DMS79 treated with DMSO at 0.1 percent for 48 hours (cell line): ENCODE results near the gene DPH3.
A peak's percentile ranks its signal among the peaks of the same experiment; 100 is the strongest.

Experiments
- DNase-seq: peaks from one replicate; lab custom pipeline; 2025; lab: John Stamatoyannopoulos, UW

DPH3 gene

DNA sequence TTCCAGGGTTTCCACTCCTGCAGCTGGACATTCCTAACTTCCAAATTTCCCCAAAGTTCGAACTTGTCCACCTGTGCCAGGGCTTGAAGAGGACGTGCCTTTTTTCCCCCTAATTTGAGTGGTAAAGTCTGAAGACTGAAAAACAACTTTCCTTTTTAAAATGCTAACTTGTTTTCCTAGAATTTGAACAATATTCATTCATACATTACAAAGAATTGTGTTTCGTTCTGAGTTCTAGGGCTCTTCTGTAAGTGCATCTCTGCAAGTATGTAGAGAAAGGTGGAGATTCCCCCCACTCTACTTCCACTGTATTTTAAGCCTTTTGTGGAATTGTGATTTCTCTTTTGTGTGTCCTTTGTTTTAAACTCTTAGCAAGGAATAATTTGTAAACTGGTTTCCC, 9.4 kb downstream of the DPH3 start:
- no peak for DNase-seq

DNA sequence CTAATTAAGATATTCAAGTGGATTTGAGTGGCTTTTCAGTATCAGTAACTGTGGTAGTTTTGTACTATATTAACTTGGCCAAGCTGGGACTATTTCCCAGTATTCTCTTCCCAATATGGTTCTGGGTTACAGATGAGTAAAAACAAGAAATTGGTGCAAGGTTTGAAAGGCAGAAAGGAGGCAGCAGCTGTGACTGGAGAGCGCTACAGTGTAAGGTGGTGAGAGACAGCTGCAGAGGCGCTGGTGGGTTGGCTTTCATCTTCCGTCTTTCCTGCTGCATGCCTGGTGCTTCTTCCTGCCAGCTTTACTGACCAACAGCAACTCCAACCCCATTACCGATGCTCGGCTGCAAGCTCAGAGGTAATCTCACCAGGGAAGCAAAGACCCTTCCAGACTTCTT, 9.8 kb downstream of the DPH3 start:
- DNase-seq = no peak

DNA sequence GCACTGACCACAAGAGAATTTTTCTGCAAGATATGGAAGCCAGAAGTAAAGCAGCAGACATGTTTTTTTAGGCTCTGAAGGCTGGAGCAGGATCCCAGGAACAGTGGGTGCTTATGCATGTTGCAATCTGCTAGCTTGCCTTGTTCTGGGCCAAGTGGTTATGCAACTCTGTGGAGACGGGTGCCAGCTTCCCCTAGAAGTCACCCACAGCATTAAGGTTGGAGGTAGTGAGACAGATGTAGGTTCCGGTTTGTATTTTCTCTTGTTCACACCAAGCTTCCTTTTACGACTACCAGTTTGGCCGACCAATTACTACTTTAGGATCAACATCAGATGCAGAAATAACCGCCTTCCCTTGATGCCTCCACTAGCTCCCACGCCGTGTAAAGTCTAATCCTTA, 11.1 kb downstream of the DPH3 start:
- DNase-seq = no peak

DNA sequence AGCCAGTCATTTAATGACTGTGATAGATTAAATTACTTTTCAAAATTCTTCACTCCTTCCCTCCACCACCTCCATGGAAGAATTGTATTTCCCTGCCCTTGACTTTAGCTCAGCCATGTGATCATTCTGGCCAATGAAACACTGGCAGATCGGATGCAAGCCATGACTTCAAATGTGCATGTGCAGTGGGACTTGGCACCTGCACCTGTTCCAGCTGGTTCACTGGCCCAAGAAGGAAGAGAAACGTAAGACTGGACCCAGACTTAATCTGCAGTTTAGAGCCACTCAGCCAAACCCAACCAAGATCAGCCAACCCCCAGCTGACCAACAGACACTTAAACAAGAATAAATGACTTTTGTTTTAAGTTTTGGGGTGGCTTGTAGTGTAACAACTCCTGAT, 11.8 kb downstream of the DPH3 start:
- DNase-seq = no peak

DNA sequence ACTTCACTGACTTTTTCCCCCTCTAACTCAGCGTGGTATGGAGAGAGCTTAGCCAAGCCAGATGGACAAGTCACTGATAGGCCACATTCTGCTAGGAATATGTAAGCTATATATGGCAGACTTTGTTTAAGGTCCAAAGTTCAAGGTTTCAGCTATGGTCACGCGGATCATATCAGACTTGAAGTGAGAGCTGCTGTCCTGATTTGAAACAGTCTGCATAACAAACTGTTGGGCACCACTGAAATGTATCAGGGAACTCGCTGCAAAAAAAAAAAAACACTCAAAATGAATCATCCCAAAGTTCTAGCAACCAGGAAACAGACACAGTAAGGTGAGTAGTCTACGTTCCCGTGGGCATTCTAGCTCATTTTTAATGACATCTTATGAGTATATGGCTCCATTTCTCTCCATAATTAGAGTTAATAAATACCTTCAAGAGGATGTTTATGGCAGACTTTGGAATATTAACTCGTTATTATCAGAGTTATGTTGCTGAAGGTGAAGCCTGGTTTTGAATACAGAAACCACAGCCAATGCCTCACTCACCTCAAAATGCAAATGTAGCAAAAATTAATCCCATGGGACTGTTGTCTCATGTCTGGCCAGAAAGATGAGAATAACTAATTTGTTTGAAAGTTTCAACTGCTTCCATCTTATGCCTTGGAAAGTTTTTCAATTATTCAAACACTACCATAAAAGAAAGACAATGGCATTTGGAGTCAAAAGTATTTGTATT, 12.3 kb downstream of the DPH3 start:
- no peak for DNase-seq

DNA sequence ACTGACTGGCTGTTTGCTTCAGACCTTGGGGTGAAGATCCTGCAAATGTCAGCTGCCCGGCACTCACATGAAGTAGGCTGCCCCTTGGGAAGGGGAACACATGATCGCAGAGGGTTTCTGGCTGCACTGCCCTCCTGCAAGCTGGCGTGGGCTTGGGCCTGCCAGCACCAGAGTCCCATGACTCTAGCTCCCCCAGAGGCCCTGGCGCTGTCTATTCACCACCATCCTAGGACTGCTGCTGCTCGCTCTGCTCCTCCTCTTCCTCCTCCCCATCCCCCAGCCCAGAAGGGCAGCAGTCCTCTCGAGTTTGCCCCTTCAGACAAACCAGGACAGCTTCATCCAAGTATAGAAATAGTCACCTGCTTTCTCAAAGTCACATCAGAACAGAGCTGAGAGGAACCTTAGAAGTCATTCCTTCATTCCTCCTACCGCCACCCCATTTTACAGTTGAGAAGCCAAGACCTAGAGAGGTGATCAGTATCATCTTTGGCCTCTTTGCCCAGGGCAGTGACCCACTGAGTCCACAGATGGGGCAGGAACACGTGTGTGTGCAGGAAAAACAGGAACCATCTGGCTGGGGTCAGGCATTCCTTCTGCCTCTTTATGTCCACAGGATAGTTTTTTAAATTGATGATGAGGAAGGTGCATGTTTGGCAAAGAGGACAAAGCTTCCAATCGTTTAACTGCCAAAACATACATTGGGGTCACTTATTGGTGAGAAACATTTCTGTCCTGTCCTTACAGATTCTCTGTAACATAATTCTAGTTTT, 13.2 kb downstream of the DPH3 start:
- DNase-seq = no peak

DNA sequence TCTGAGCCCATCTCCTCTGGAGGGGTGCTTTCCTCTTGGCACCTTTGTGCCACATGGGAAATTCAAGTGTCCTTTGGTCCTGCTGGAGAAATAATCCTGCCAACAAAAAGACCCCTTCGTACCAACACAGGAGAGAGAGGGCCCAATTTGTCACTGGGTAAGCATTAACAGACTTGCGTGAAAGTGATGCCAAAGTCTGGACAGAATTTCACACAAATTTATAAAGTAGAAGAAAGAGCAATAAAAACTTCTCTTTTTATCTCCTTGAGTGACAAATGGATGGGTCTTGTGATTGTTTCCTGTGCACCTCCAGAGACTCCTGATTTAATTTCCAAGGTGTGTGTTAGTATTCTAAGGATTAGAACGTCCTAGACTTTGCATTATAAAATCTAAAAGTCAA, 14.9 kb downstream of the DPH3 start:
- DNase-seq = no peak

DNA sequence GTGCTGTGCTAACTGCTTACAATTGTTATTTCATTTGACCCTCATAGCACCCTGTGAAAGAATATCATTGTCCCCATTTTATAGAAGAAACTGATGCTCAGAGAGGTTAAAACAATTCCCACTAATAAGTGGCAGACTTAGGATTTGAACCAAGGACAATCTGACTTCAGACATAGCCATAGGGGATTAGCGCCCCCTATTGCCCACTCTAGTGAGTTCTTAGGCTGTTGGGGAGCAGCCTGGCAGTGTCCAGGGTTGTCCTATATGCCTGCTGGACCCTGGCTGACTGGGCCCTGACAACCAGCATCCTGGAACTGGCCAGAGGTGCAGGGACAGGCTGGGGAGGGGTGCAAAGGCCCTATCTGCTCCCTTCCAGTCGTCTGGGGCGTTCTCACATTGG, 15.4 kb downstream of the DPH3 start:
- no peak for DNase-seq

DNA sequence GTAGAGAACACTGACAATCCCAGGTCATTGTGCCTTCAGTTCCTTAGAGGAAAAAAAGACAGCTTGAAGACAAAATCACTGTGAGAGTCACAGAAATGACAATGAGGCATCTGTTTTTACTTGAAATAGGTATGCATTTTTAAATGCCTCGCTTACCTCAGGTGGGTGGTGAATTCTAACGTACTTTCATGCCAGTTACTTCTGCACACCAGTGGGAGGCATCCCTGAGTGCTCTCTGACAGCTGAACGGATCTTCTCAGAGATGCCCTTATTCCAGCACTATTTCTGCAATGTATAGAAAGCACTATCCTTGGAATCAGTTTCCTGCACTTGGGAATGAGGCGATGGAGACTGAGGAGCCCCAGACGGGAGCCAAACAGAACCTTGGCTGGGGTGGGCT, 16.2 kb downstream of the DPH3 start:
- no peak for DNase-seq

DNA sequence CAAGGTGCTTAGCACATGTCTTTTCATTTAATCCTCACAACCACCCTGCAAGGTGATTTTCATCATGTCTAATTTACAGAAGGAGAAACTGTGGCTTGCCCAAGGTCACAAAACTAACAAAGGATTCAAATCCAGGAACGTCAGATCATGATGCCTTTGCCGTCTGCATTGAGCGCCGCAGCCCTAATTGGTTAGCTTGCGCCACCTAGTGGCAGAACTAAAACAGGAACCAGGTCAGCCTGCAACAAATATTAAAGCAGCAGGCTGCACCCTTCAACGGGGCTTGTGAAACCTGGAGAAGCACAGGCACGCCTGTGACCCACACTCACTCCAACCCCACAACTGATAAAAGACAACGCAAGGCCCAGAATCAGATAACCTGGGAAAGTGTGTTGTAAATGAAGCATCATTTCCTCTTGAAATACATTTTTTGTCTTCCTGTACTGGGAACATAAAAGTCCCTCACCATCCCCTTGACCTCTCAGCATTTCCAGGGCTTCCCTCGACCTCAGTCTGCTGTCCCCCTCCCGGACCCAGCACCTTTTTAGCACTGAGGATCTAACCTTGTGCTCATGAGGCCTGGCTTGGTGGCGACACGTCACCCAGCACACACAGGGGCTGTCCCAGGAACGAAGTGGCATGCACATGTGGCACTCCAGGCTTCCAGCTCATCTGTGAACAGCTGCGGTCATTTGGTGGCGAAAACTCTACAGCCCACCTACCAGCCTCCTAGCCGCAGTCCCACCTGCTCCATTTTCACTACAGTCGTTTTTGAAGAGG, 17.3 kb downstream of the DPH3 start:
- peak; percentile 37 for DNase-seq

DNA sequence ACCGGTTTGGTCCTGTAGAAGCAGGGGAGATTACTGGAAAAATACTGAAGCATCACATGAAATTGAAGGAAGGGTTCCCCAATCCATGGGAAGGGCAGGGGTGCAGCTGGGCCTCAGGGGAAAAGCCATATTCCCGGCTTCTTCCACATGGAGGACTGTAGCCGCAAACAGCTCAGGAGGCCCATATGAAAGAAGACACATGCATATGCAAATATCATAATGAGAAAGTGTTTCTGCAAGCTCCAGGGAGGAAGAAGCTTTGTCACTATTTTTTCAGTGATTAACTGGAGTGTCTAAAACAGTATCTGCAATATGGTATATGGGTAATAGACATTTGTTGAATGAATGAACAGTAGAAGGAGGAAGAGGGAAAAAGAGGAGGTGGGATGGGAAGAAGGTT, 19.1 kb downstream of the DPH3 start:
- no peak for DNase-seq

DNA sequence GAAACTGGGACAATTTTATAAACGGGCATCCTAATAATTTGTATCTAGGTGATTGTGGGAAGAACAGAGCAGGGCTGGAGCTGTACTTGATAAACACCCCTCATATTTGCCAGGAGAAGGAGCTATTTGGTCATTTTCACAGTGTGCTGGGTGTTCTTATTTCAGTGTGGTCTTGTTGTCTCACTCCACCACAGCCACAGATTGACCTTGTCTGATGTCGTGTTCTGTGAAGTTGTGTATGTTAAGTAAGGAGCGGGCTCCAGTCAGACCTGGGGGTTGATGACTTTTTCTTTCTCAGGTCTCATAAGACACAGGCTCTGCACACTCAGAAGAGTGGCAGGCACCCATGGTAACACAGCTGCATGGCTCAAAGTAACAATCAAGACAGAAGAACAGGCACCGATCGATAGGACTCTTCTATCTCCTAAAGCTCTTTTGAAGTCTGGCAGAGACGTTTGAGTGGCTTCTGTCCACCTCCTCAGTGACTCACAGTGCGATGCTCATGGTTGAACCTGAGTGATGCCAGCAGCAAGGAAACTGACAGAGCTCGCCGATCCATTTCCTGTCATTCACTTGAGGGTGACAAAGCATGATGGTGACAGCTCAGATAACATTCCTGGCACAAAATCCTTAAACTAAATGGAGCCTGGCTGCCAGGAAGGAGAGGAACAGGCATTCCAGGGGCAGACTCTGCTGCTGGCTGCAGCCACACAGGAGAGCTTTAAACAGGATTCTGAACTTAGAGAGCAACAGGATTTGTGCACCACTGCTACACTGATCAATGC, 20.8 kb downstream of the DPH3 start:
- no peak for DNase-seq

DNA sequence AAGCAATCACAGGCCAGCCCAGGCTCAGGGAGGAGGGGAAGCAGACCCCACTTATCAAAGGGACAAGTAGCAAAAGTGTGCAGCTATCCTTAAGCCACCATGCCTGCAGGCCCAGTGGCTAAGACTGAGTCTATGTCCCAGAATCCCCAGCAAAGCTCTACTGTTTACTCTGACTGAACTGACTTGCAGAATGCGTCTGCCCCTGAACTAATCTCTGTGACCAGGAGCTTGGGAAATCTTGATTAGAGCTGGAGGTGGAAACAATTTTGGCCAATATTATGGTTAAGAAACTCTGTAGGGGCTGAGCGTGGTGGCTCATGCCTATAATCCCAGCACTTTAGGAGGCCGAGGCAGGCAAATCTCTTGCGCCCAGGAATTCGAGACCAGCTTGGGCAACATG, 22.6 kb downstream of the DPH3 start:
- no peak for DNase-seq

DNA sequence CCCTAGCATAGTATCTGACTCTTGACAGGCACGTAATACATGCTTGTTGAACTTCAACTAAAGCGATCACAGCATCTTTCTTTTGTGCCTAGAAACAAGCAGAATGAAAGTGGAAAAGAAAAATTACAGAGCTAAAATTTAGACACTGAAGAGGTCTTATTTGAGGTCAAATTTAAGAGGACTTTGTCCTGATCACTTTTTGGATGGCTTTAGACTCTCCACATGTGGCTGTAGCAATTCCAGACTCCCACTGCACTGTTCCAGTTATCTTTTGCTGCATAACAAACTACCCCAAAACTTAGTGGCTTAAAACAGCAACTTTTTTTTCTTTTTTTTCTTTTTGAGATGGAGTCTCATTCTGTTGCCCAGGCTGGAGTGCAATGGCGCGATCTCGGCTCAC, 23.5 kb downstream of the DPH3 start:
- DNase-seq = no peak

DNA sequence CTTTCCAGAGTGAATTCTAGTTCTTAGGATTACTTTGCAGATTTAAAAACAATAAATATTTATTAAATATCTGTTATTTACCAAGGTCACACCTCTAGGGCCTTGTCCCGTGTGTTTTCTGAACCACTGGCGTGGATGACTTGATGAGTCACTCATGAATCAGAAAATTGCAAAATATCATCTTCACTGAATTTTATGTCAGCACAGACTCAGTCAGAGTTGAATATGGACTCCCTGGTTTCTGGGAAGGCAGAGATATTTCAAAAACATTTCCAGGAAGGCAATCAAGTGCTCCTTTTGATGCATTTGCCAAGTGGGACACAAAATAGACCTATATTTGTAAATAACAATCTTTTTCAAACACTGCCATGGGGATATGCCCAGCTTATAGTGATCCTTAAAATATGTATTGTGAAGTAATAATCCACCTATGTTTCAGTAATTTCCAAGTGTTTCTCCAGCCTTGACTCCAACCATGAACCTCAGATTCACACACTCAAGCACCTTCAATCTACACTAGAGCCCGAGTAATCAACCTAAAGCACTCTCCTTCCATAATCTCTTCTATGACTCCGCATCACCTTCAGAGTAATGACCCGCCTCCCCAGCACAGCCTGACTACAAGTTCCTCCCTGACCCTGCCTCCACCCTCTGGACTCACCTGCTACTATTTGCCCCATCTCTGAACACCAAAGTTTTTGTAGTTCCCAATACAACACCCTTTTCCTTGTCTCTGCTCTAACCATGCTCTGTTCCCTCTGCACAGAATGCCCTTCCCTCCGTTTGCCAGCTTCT, 24.3 kb downstream of the DPH3 start:
- no peak for DNase-seq

DNA sequence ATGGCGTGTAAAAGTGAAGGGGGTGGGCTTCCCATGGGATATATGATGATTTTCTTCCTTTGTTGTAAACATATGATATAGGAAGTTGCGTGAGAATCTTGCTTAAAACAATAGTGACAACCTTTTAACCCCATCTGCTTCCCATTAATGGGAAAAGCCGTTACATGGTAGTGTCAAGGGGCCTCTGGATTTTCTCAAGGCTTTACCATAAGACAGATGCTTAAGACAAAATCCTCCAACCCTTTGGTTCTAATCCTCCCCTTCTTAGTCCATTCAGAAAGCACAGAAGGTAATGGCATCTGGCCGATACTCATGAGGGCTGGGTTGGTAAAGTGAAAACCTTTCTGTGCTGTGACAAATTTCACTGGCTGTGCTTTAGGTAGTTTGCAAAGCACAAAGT, 25.0 kb downstream of the DPH3 start:
- DNase-seq = no peak

DNA sequence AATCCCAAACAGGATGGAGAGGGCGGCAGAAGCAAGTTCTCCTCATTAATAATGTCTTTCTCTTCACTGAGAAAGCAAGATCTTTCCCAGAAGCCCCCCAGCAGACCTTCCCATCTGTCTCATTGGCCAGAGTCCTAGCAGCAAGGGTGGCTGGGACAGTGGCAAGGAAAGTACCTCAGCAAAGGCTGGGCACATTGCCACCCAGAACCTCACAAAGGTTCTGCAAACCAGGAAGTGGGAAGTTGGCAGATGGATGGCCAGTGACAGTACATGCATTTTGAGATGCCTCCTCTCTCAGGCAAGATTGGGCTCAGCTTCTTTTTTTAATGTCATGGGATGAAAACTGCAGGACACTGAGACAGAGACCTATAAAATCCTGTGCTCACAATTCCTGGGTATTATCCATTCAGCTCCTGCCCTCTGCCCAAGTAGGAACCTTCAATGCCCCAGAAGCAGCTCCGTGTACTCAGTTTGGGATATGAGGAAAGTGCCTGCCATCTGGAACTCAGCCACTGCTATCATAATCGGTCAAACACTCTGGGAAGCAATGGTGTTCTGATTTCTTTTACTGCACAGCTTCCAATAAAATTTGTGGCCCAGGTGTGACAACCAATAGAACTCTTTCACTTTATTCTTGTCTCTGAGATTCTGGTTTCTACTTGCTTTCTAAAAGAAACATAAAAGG, 25.5 kb downstream of the DPH3 start:
- DNase-seq = no peak

DNA sequence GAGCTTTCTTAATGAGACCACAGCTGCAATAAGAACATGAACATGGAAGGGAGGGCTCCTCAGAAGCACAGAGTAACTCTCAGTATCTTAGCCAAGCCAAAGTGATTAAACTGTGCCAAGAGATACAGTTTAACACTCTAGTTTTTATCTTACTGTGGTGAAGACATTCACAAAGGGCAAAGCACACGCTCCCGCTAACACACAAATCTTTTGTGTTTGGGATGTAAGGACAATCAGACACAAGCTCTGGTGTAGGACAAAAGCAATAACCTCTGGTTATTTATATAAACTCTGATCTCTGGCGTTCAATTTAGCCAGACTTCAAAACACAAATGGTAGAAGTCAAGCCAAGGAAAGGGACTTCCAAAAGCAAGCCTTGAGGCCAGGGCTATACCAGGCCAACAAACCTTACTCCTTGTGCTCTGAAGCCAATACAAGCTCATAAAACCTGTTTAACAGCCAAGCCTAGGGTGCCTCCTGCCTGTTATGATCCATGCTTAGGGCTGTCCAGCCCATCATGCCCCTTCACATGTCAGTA, 27.8 kb downstream of the DPH3 start:
- no peak for DNase-seq

DNA sequence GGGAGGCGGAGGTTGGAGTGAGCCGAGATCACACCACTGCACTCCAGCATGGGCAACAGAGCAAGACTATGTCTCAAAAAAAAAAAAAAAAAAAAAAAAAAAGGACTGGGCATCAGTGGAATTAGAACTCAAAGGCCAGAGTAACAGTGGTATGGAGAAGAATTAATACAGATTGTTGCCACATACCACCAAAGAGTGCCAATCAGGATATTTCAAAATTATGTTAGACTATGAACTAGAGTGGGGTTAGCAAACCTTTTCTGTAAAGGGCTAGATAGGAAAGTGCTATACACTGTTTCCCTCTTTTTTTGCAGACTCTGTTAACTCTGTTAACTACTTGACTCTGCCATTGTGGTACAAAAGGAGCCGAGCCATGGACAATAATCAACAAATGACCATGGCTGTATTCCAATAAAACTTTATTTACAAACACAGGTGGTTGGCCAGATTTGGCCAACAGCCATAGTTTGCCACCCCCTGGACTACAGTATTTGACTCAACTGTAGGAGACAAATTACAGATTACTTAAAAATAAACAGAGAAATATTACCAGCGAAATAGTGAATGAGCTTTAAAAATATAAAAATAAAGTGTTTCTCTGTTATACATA, 28.6 kb downstream of the DPH3 start:
- no peak for DNase-seq

DNA sequence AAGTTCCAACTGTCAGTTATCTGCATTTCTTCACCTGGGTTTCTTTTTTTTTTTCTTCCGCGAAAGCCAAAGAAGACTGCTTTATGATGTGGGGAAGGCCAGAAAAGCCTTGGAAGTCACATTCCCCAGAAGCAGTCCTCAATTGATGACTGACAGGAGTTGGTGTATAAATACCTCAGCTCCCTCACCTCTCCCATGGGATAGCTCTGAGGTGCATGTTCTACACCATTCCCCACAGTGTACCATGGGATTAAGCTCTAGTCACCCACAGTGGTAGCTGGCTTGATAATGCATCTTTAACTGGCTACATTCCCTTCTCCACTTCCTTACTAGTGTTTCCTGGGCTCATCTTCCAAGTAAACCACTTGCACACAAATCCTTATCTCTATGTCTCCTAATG, 30.5 kb downstream of the DPH3 start:
- DNase-seq = no peak
